Measurements from ENCODE around the gene CLECL1. TPM values are rescaled to one million over a fixed set of nuclear protein-coding genes. Genes with fewer than 3 reads are reported as not detected.
A peak's percentile ranks its signal among the peaks of the same experiment; 100 is the strongest.

Gene CLECL1
- total and polyA plus RNA-seq, 2 of the 13 experiments (the other 11 are each of a cell fraction or from before 2014, with no cell fraction given): not detected

GRCh38 chr12:9721394-9722092 lies 11.4 kb downstream of the CLECL1 start (continued):
- TF ChIP-seq, protein P1, sequence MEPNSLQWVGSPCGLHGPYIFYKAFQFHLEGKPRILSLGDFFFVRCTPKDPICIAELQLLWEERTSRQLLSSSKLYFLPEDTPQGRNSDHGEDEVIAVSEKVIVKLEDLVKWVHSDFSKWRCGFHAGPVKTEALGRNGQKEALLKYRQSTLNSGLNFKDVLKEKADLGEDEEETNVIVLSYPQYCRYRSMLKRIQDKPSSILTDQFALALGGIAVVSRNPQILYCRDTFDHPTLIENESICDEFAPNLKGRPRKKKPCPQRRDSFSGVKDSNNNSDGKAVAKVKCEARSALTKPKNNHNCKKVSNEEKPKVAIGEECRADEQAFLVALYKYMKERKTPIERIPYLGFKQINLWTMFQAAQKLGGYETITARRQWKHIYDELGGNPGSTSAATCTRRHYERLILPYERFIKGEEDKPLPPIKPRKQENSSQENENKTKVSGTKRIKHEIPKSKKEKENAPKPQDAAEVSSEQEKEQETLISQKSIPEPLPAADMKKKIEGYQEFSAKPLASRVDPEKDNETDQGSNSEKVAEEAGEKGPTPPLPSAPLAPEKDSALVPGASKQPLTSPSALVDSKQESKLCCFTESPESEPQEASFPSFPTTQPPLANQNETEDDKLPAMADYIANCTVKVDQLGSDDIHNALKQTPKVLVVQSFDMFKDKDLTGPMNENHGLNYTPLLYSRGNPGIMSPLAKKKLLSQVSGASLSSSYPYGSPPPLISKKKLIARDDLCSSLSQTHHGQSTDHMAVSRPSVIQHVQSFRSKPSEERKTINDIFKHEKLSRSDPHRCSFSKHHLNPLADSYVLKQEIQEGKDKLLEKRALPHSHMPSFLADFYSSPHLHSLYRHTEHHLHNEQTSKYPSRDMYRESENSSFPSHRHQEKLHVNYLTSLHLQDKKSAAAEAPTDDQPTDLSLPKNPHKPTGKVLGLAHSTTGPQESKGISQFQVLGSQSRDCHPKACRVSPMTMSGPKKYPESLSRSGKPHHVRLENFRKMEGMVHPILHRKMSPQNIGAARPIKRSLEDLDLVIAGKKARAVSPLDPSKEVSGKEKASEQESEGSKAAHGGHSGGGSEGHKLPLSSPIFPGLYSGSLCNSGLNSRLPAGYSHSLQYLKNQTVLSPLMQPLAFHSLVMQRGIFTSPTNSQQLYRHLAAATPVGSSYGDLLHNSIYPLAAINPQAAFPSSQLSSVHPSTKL (CRISPR knock-in tag; IDR thresholded peaks at IDR 0.05): 0 out of 2 replicates have a peak, but pooled peaks have one; percentile 22
- TF ChIP-seq TARDBP (CRISPR knock-in tag; IDR thresholded peaks at IDR 0.05): no peak
- no peak for TF ChIP-seq GTF2F1 (IDR thresholded peaks at IDR 0.05; ENCODE audit: low read length)
- no peak for TF ChIP-seq CERS6 (CRISPR knock-in tag; IDR thresholded peaks at IDR 0.05)
- TF ChIP-seq USF2 (IDR thresholded peaks at IDR 0.05; ENCODE audit: low read depth, low read length): no peak
- no peak for TF ChIP-seq USF2 (CRISPR knock-in tag; IDR thresholded peaks at IDR 0.05; ENCODE audit: borderline replicate concordance)
- no peak for TF ChIP-seq CCAR2 (optimal IDR thresholded peaks at IDR 0.05; ENCODE audit: low read depth, low read length)
- TF ChIP-seq ZC3H4 (CRISPR knock-in tag; IDR thresholded peaks at IDR 0.05; ENCODE audit: borderline replicate concordance): no peak
- no peak for TF ChIP-seq GLI4 (CRISPR knock-in tag; IDR thresholded peaks at IDR 0.05; ENCODE audit: borderline replicate concordance)

Measured in HepG2 (cell line).